WERI-Rb-1 (cell line): ENCODE results near the gene ADGRF1.

ENCODE experiments used
- DNase-seq: peaks from one replicate; pipeline ENCODE4 v3.0.0-alpha.2; 2020
- H3K27ac ChIP-seq: fragments of 250-450 bp; sonication (Bioruptor Pico); 2 replicates; pipeline ENCODE4 v1.5.1; 2020; ENCODE audit warnings: mild to moderate bottlenecking, moderate library complexity
- H3K27me3 ChIP-seq: fragments of 250-450 bp; sonication (Bioruptor Pico); 2 replicates; pipeline ENCODE4 v1.5.1; 2021; ENCODE audit warnings: mild to moderate bottlenecking, low read depth, moderate library complexity; ENCODE audit not compliant: insufficient read depth, severe bottlenecking
- H3K36me3 ChIP-seq: fragments of 250-450 bp; sonication (Bioruptor Pico); 2 replicates; pipeline ENCODE4 v1.5.1; 2020; ENCODE audit warnings: mild to moderate bottlenecking, moderate library complexity
- H3K4me3 ChIP-seq: 2 replicates; pipeline ENCODE4 v1.5.1; 2011; ENCODE audit warnings: low read depth, mild to moderate bottlenecking, control low read depth, low read length
- H3K9me3 ChIP-seq: fragments of 250-450 bp; sonication (Bioruptor Pico); 2 replicates; pipeline ENCODE4 v1.5.1; 2021; ENCODE audit warnings: mild to moderate bottlenecking, moderate library complexity; ENCODE audit not compliant: severe bottlenecking
- TF ChIP-seq, protein P1 (sequence below): IDR thresholded peaks from 2 replicates; pipeline ENCODE4 v1.5.1; 2011; ENCODE audit warnings: low read depth, mild to moderate bottlenecking, control low read depth, inconsistent platforms, low read length

The ADGRF1 gene

DNA sequence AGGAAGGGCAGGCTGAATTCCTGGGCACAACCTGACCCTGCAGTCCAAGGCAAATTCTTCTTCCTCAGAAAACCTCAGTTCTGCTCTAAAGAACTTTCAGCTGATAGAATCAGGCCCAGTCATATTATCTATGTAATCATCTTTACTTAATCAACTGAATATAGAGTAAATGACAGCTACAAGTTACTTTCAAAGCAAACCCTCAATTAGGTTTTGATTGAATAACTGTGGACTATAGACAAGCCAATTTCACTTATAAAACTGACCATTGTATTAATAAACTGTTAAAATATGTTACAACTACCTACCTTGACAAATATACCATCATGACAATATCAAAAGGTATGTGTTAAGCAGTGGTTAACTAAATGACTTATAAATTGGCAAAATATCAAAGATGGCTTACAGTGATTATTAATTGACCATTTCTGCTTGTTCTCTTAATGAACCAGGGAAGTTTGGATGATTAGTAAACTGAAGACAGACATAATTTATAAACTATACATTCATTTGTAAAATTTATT lies 74.2 kb downstream of the ADGRF1 start:
- TF ChIP-seq, protein P1, sequence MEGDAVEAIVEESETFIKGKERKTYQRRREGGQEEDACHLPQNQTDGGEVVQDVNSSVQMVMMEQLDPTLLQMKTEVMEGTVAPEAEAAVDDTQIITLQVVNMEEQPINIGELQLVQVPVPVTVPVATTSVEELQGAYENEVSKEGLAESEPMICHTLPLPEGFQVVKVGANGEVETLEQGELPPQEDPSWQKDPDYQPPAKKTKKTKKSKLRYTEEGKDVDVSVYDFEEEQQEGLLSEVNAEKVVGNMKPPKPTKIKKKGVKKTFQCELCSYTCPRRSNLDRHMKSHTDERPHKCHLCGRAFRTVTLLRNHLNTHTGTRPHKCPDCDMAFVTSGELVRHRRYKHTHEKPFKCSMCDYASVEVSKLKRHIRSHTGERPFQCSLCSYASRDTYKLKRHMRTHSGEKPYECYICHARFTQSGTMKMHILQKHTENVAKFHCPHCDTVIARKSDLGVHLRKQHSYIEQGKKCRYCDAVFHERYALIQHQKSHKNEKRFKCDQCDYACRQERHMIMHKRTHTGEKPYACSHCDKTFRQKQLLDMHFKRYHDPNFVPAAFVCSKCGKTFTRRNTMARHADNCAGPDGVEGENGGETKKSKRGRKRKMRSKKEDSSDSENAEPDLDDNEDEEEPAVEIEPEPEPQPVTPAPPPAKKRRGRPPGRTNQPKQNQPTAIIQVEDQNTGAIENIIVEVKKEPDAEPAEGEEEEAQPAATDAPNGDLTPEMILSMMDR: no peak
- Histone ChIP-seq H3K36me3 (no peaks in the 10 kb centered on the region), H3K4me3 (no peak overlapping the region), H3K27me3 (no peaks in the 10 kb centered on the region), H3K9me3 (no peaks in the 10 kb centered on the region), H3K27ac (no peak overlapping the region)
- no peak for DNase-seq

DNA sequence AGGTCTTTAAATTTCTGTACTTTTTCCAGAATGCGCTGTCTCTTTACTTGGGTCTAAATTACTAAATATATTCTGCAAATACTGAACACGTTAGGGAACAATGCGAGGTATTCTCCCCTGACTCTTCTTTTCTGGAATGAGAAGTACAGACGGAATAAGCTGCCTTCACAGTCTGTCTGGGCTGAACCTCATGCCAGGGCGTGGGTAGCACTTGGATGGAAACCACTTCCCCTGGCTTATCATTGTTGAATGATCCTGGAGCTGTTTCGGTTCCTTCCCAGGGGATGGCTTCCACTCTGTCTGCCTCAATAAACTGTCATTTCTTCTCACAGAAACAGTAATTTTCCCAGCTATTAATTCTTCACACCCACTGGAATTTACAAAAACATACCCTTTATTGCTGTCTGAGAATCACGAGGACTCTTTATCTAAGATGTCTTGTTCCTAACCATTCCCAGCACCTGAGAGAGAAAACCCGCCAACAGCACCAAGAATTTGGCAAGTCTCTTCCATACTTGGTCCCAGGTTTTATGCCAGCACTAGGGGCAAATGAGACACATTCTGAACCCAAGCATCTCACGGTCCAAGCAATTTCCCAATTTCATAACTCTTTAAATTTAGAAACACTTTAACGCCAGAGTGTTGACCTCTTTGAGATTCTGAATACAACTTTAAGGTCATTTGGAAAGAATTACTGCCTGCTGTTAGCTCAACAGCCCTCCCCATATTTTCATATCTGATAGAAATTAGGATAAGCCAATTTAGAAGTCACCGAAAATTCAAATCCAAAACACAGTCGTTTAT lies 77.2 kb downstream of the ADGRF1 start:
- TF ChIP-seq, protein P1: no peak
- Histone ChIP-seq H3K27ac (no peak overlapping the region), H3K27me3 (no peaks in the 10 kb centered on the region), H3K4me3 (no peak overlapping the region), H3K9me3 (no peaks in the 10 kb centered on the region), H3K36me3 (no peaks in the 10 kb centered on the region)
- DNase-seq: no peak

DNA sequence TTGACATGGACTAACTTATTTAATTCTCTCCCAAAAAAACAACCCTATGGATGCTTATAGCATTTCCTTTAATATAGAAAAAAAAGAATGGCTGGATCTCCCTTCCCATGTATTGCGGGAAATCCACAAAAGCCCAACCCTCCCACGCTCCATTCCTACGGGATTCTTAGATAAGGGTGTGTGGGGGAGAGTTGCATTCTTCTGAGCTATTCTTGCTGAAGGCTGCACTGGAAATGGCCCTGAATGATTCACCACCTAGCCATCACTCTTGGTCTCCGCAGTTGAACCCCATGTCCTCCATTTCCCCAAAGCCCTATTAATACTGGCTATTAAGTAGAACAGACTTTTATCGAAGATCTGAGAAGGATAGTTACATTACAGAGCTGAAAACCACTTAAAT lies 78.5 kb downstream of the ADGRF1 start:
- DNase-seq: no peak
- Histone ChIP-seq H3K27ac (no peak overlapping the region), H3K36me3 (no peaks in the 10 kb centered on the region), H3K27me3 (no peaks in the 10 kb centered on the region), H3K4me3 (no peak overlapping the region), H3K9me3 (no peaks in the 10 kb centered on the region)
- TF ChIP-seq, protein P1: no peak

DNA sequence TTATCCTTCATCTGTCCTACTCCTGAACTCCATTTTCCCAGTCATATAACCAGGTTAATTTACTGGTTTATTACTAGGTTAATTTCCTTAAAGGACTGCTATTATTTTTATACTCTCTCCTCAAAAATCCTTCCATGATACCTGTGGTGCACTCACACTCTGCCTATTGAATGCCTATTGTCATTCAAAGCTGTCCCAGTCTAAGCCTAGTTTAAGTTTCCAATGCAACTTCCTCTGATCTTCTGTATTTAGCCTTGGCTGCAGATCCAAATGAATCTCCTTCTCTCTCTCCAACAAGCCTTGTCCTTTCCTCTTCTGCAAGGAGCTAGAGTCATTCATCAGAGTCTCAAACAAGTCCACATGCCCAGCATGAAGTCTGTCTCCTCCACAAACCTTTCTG lies 79.1 kb downstream of the ADGRF1 start:
- no peaks in the 10 kb centered on the region for H3K9me3 ChIP-seq
- TF ChIP-seq, protein P1: no peak
- H3K36me3 ChIP-seq: no peaks in the 10 kb centered on the region
- no peak overlapping the region for H3K27ac ChIP-seq
- H3K4me3 ChIP-seq: no peak overlapping the region
- DNase-seq: no peak
- H3K27me3 ChIP-seq: no peaks in the 10 kb centered on the region

DNA sequence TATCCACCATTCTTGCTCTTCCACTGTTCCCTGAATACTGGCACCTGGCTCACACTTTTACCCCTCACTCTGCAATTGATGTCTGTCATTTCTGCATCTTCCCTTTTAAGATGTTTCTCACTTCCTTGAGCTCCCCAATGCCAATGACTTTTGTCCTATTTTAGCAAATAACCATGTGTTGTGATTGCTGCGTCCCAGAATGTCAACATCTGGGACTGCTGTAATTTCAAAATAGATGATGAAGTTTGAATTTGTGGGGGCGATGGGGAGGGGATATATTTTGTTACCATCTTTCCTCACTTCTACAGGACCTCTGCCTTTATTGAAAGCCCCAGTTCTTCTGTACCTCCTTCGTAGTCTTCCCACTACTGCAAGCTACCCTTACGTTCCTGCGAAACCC lies 80.4 kb downstream of the ADGRF1 start:
- TF ChIP-seq, protein P1: no peak
- no peak overlapping the region for H3K27ac ChIP-seq
- DNase-seq: no peak
- H3K4me3 ChIP-seq: no peak overlapping the region
- H3K27me3 ChIP-seq: no peaks in the 10 kb centered on the region
- H3K36me3 ChIP-seq: no peaks in the 10 kb centered on the region
- no peaks in the 10 kb centered on the region for H3K9me3 ChIP-seq
